GM12878 (cell line): ENCODE data around the gene UBAP2. TPM values are rescaled to one million over a fixed set of nuclear protein-coding genes. Genes with fewer than 3 reads are reported as not detected.

Source experiments
- ATAC-seq: fragments of 200-7000 bp; cut with Tn5 transposase; 3 replicates; pipeline ENCODE4 v1.9.1; 2020; ENCODE audit warnings: mild to moderate bottlenecking, moderate library complexity
- BruUV-seq: library from RNA; stranded (reverse); fragments of 400-500 nt; replicated peaks from 2 replicates; lab custom pipeline; 2021; lab: Mats Ljungman, UMichigan
- CTCF ChIA-PET: fragments of 300-600 bp; sonication (Branson Sonifier 250); formaldehyde crosslinking; extraction: SDS; loops from one replicate; lab custom pipeline; 2021; ENCODE audit warnings: inconsistent platforms; lab: Yijun Ruan, JAX
- POLR2A ChIA-PET: fragments of 350-600 bp; formaldehyde crosslinking; extraction: SDS; loops from one replicate; lab custom pipeline; 2021; ENCODE audit warnings: inconsistent platforms; lab: Charles Lee
- RAD21 ChIA-PET: fragments of 300-600 bp; sonication (Branson Sonifier 250); formaldehyde crosslinking; loops from one replicate; lab custom pipeline; 2023; ENCODE audit warnings: antibody characterized with exemption; ENCODE audit not compliant: unreplicated experiment; lab: Charles Lee
- SMC1A ChIA-PET: fragments of 300-600 bp; sonication (Branson Sonifier 250); formaldehyde crosslinking; loops from one replicate; lab custom pipeline; 2023; ENCODE audit not compliant: unreplicated experiment, uncharacterized antibody; lab: Charles Lee
- DNase-seq: peaks from one replicate; pipeline ENCODE4 v3.0.0-alpha.2; 2011; ENCODE audit warnings: low read depth, low spot score
- FAIRE-seq: peaks from 3 replicates; lab custom pipeline; 2011; peaks lifted over from hg19 to GRCh38; lab: Jason Lieb, UNC
- H2AFZ ChIP-seq: 2 replicates; pipeline ENCODE4 v1.6.0; 2011; ENCODE audit warnings: low read depth, low read length, control low read depth; ENCODE audit not compliant: control insufficient read depth
- H3K27ac ChIP-seq: 2 replicates; pipeline ENCODE4 v1.5.1; 2011; ENCODE audit warnings: control low read depth; ENCODE audit not compliant: control insufficient read depth, insufficient read depth
- H3K27me3 ChIP-seq, 2 experiments: replicated peaks in 1 of 2; 2 replicates each; pipeline versions ENCODE4 v1.6.0 to v1.6.1; 2011; ENCODE audit warnings: low read length in 1 of 2; ENCODE audit not compliant: control insufficient read depth in 2 of 2, insufficient read depth in 2 of 2
- H3K36me3 ChIP-seq, 2 experiments: 2 replicates each; pipeline ENCODE4 v1.5.1; 2011; ENCODE audit warnings: low read length in 1 of 2; ENCODE audit not compliant: control insufficient read depth in 2 of 2, insufficient read depth in 2 of 2
- H3K4me1 ChIP-seq: 2 replicates; pipeline ENCODE4 v1.6.1; 2011; ENCODE audit warnings: mild to moderate bottlenecking, low read length, moderate library complexity, mixed read lengths; ENCODE audit not compliant: control insufficient read depth, insufficient read depth
- H3K4me2 ChIP-seq: 2 replicates; pipeline ENCODE4 v1.6.0; 2011; ENCODE audit warnings: control low read depth; ENCODE audit not compliant: control insufficient read depth, insufficient read depth
- H3K4me3 ChIP-seq: fragments of 200-600 bp; sonication (generic); 2 replicates; pipeline ENCODE4 v1.5.1; 2016
- H3K79me2 ChIP-seq: 2 replicates; pipeline ENCODE4 v1.6.0; 2011; ENCODE audit warnings: low read length; ENCODE audit not compliant: control insufficient read depth, insufficient read depth
- H3K9ac ChIP-seq: 2 replicates; pipeline ENCODE4 v1.8.0; 2011; ENCODE audit warnings: low read length, control low read depth, mixed read lengths; ENCODE audit not compliant: control insufficient read depth, insufficient read depth
- H3K9me3 ChIP-seq: replicated peaks from 3 replicates; pipeline ENCODE4 v1.5.1; 2011; ENCODE audit warnings: mild to moderate bottlenecking, low read length; ENCODE audit not compliant: control insufficient read depth, insufficient read depth
- H4K20me1 ChIP-seq: 2 replicates; pipeline ENCODE4 v1.6.0; 2011; ENCODE audit not compliant: control insufficient read depth, insufficient read depth
- DPF2 ChIP-seq: fragments of 450-650 bp; IDR thresholded peaks from 2 replicates; pipeline ENCODE4 v1.6.1; 2017; ENCODE audit warnings: mild to moderate bottlenecking
- FOXK2 ChIP-seq: fragments of 450-650 bp; IDR thresholded peaks from 2 replicates; pipeline ENCODE4 v1.6.1; 2017; ENCODE audit warnings: mild to moderate bottlenecking, moderate library complexity
- KAT2A ChIP-seq: conservative IDR thresholded peaks from 2 replicates; pipeline ENCODE4 v1.6.1; 2011; ENCODE audit warnings: low read depth, low read length; ENCODE audit not compliant: control insufficient read depth
- MLLT1 ChIP-seq: fragments of 450-650 bp; IDR thresholded peaks from 2 replicates; pipeline ENCODE4 v1.6.1; 2016; ENCODE audit warnings: mild to moderate bottlenecking
- NRF1 ChIP-seq: conservative IDR thresholded peaks from 2 replicates; pipeline ENCODE4 v1.6.1; 2011; ENCODE audit warnings: mild to moderate bottlenecking, low read depth, low read length, improper control_type of control experiment
- POLR2AphosphoS5 ChIP-seq: IDR thresholded peaks from 2 replicates; pipeline ENCODE4 v1.6.1; 2011; ENCODE audit warnings: mild to moderate bottlenecking, low read length, inconsistent platforms
- WGBS: methylation state at CpG from one replicate; pipeline ENCODE4 v1.1.6; 2016; ENCODE audit warnings: low lambda C conversion rate; ENCODE audit not compliant: insufficient replicate concordance, insufficient coverage; ENCODE audit errors: missing lambda C conversion rate; 5-methylcytosine and 5-hydroxymethylcytosine counted together
- in situ Hi-C: fragments of 300-500 bp; cut with MboI; formaldehyde crosslinking; loops from 9 replicates; pipeline ENCODE4 v1.14.3; 2018; ENCODE audit warnings: mixed read lengths
- intact Hi-C: fragments of 100-400 bp; cut with micrococcal nuclease; formaldehyde crosslinking; loops from one replicate; pipeline ENCODE4 v1.14.2; 2022; ENCODE audit not compliant: unreplicated experiment
- polyA plus RNA-seq, 11 experiments: library from polyadenylated mRNA; depleted of rRNA in 4 of 11; unstranded in 6 of 11; stranded (reverse) in 5 of 11; fragments of >200 nt; fragmentation: Nextera tagmentation in 4 of 11; fragmentation: Illumina TruSeq in 1 of 11; extraction: Ambion mirVana in 4 of 11; extraction: Trizol in 1 of 11; gene quantifications; 1 replicate in 1 of 11; 2 replicates in 10 of 11; pipeline versions ENCODE4 v1.2.1 to v1.2.3, GENCODE V29; 2011 to 2016; ENCODE audit warnings: inconsistent platforms in 2 of 11, missing spikeins in 2 of 11, low read depth in 1 of 11
- total RNA-seq, 4 experiments: library from RNA; depleted of rRNA in 3 of 4; stranded (reverse); fragments of >200 nt in 3 of 4; fragmentation: Illumina TruSeq in 1 of 4; extraction: Trizol in 1 of 4; gene quantifications; 2 replicates each; pipeline versions ENCODE4 v1.2.1 to v1.2.3, GENCODE V29; 2013 to 2021
- TF ChIP-seq, protein P1 (sequence below): fragments of 450-650 bp; formaldehyde crosslinking; IDR thresholded peaks from 2 replicates; pipeline ENCODE4 v1.5.0; 2022; ENCODE audit warnings: mild to moderate bottlenecking, missing genetic modification characterization

UBAP2 gene
- total and polyA plus RNA-seq, 10 of the 15 experiments (the other 5 are each of a cell fraction or from before 2014, with no cell fraction given) = 8.5 to 48.2 (median 28.1) TPM

DNA sequence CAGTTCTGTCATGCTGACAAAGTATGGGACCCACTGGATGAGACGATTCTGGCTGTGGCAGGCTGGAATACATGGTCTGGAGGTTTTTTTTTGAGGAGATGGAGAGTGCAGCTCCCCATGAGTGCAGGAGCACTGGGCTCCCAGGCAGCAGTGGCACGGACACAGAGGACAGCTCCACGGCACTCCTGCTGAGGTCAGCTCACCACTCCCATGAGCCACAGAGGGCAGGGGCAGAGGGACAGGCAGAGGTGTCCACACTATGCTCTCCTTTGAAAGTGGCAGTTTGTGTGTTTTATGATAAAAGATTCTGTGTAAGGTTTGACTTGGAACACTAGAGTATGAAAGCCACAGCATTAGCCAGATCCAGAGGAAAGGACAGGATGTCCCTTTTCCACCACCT lies 117.4 kb downstream of the UBAP2 start (continued):
- no peak for TF ChIP-seq MLLT1
- TF ChIP-seq, all 136 proteins: peak for 0

- H4K20me1 ChIP-seq = no peaks in the 10 kb centered on the region
- no peak overlapping the region for H3K4me2 ChIP-seq
- BruUV-seq = no TSS peak
- intact Hi-C loops = loop anchor here (5.0 kb wide), 1 partner anchor 145 kb away; no protein-coding TSS in a partner anchor
- H3K9ac ChIP-seq = no peak overlapping the region
- no peak for TF ChIP-seq POLR2AphosphoS5
- TF ChIP-seq, protein P1, sequence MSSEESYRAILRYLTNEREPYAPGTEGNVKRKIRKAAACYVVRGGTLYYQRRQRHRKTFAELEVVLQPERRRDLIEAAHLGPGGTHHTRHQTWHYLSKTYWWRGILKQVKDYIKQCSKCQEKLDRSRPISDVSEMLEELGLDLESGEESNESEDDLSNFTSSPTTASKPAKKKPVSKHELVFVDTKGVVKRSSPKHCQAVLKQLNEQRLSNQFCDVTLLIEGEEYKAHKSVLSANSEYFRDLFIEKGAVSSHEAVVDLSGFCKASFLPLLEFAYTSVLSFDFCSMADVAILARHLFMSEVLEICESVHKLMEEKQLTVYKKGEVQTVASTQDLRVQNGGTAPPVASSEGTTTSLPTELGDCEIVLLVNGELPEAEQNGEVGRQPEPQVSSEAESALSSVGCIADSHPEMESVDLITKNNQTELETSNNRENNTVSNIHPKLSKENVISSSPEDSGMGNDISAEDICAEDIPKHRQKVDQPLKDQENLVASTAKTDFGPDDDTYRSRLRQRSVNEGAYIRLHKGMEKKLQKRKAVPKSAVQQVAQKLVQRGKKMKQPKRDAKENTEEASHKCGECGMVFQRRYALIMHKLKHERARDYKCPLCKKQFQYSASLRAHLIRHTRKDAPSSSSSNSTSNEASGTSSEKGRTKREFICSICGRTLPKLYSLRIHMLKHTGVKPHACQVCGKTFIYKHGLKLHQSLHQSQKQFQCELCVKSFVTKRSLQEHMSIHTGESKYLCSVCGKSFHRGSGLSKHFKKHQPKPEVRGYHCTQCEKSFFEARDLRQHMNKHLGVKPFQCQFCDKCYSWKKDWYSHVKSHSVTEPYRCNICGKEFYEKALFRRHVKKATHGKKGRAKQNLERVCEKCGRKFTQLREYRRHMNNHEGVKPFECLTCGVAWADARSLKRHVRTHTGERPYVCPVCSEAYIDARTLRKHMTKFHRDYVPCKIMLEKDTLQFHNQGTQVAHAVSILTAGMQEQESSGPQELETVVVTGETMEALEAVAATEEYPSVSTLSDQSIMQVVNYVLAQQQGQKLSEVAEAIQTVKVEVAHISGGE (CRISPR knock-in tag) = no peak
- no peak for TF ChIP-seq KAT2A
- TF ChIP-seq FOXK2 = no peak
- no peak for TF ChIP-seq NRF1
- TF ChIP-seq DPF2 = no peak
- H3K4me3 ChIP-seq = no peak overlapping the region
- H3K9me3 ChIP-seq = no peaks in the 10 kb centered on the region
- H2AFZ ChIP-seq = no peak overlapping the region
- ChIA-PET CTCF (interaction anchor here (2.4 kb wide), 1 partner anchor 146 kb away, joined by 8 read pairs; no protein-coding TSS in a partner anchor), POLR2A (no interaction called here), RAD21 (no interaction called here), SMC1A (no interaction called here)
- H3K36me3 ChIP-seq = peaks cover 43 to 61% of the 10 kb centered on the region in 2 experiments
- FAIRE-seq (no peak), ATAC-seq (no peak), DNase-seq (no peak)
- H3K79me2 ChIP-seq = no peaks in the 10 kb centered on the region
- no peaks in the 10 kb centered on the region for H3K4me1 ChIP-seq
- in situ Hi-C loops = no loop called here
- no peaks in the 10 kb centered on the region for H3K27me3 ChIP-seq
- no peak overlapping the region for H3K27ac ChIP-seq
- WGBS = 99% methylated on average over 15 of the region's 15 CpGs
Measured at GRCh38 chr9:33927694-33928093, 121.0 kb downstream of the UBAP2 start.
